K562 (cell line): ENCODE measurements around the gene TXLNG. TPM values are rescaled to one million over a fixed set of nuclear protein-coding genes. Genes with fewer than 3 reads are reported as not detected.
A peak's percentile ranks its signal among the peaks of the same experiment; 100 is the strongest.

Experiments used
- ATAC-seq: fragments of 200-7000 bp; cut with Tn5 transposase; 3 replicates; pipeline ENCODE4 v1.9.1; 2020; ENCODE audit warnings: moderate library complexity
- BruUV-seq: library from RNA; stranded (reverse); fragments of 400-500 nt; replicated peaks from 2 replicates; lab custom pipeline; 2021; lab: Mats Ljungman, UMichigan
- CTCF ChIA-PET: fragments of 300-600 bp; formaldehyde crosslinking; extraction: SDS; loops from one replicate; lab custom pipeline; 2021; ENCODE audit warnings: low intra/inter-chr PET ratio; lab: Yijun Ruan, JAX
- POLR2A ChIA-PET: fragments of 300-600, 350-650 bp; sonication (Branson Sonifier 250); formaldehyde crosslinking; extraction: SDS; loops from one replicate; lab custom pipeline; 2021; ENCODE audit warnings: antibody characterized with exemption, inconsistent platforms; lab: Yijun Ruan, JAX
- DNase-seq, 4 experiments: peaks; one replicate each; pipeline versions ENCODE4 v3.0.0 to v3.0.0-alpha.2; 2011 to 2018; ENCODE audit warnings: low spot score in 3 of 4, mixed read lengths in 3 of 4; ENCODE audit errors: extremely low read depth in 1 of 4
- FAIRE-seq: peaks from 2 replicates; lab custom pipeline; 2011; peaks lifted over from hg19 to GRCh38; lab: Jason Lieb, UNC
- H2AFZ ChIP-seq: 2 replicates; pipeline ENCODE4 v1.6.0; 2011; ENCODE audit warnings: low read depth, low read length, control low read depth, inconsistent platforms
- H3K27ac ChIP-seq: fragments of 200-600 bp; 3 replicates; pipeline ENCODE4 v1.8.0; 2011; ENCODE audit warnings: low read depth, mild to moderate bottlenecking, control low read depth, inconsistent platforms, low read length, moderate library complexity, mixed read lengths; ENCODE audit errors: extremely low read depth
- H3K27me3 ChIP-seq, 2 experiments: fragments of 300-600 bp in 1 of 2; 2 replicates in 1 of 2; 3 replicates in 1 of 2; pipeline versions ENCODE4 v1.6.0 to v1.8.0; 2011; ENCODE audit warnings: inconsistent platforms in 2 of 2, low read length in 2 of 2, mild to moderate bottlenecking in 1 of 2, mixed read lengths in 1 of 2, moderate library complexity in 1 of 2; ENCODE audit not compliant: control insufficient read depth in 2 of 2, insufficient read depth in 2 of 2
- H3K36me3 ChIP-seq: fragments of 300-600 bp; 3 replicates; pipeline ENCODE4 v1.8.0; 2011; ENCODE audit warnings: mild to moderate bottlenecking, low read length, inconsistent platforms; ENCODE audit not compliant: control insufficient read depth, insufficient read depth
- H3K4me1 ChIP-seq, 2 experiments: fragments of 200-600 bp in 1 of 2; replicated peaks in 1 of 2; 2 replicates in 1 of 2; 3 replicates in 1 of 2; pipeline versions ENCODE4 v1.5.1 to v1.8.0; 2011; ENCODE audit warnings: inconsistent platforms in 2 of 2, low read length in 2 of 2, mild to moderate bottlenecking in 1 of 2, mixed read lengths in 1 of 2, moderate library complexity in 1 of 2; ENCODE audit not compliant: control insufficient read depth in 2 of 2, insufficient read depth in 2 of 2
- H3K4me2 ChIP-seq: 2 replicates; pipeline ENCODE4 v1.6.1; 2011; ENCODE audit warnings: low read length, control low read depth, inconsistent platforms, mixed read lengths; ENCODE audit not compliant: insufficient read depth
- H3K4me3 ChIP-seq: fragments of 200-600 bp; sonication (generic), shearing (Covaris generic); 2 replicates; pipeline ENCODE4 v1.5.1; 2016; ENCODE audit warnings: control low read depth, inconsistent platforms
- H3K79me2 ChIP-seq: fragments of 200-600 bp; 3 replicates; pipeline ENCODE4 v1.8.0; 2011; ENCODE audit warnings: low read length, inconsistent platforms; ENCODE audit not compliant: control insufficient read depth, insufficient read depth
- H3K9ac ChIP-seq, 2 experiments: 2 replicates each; pipeline versions ENCODE4 v1.6.0 to v1.6.1; 2011; ENCODE audit warnings: low read depth in 2 of 2, low read length in 2 of 2, control low read depth in 1 of 2, inconsistent platforms in 1 of 2, mild to moderate bottlenecking in 1 of 2, mixed read lengths in 1 of 2; ENCODE audit not compliant: insufficient read depth in 1 of 2
- H3K9me1 ChIP-seq: one replicate; pipeline ENCODE4 v1.6.0; 2011; ENCODE audit warnings: inconsistent platforms, mild to moderate bottlenecking, low read length, moderate library complexity; ENCODE audit not compliant: control insufficient read depth, insufficient read depth
- H3K9me3 ChIP-seq: replicated peaks from 2 replicates; pipeline ENCODE4 v1.5.1; 2011; ENCODE audit warnings: low read depth, low read length, inconsistent platforms; ENCODE audit not compliant: control insufficient read depth, insufficient read depth
- H4K20me1 ChIP-seq: replicated peaks from 2 replicates; pipeline ENCODE4 v1.6.1; 2011; ENCODE audit warnings: low read length, inconsistent platforms, mixed read lengths; ENCODE audit not compliant: control insufficient read depth, insufficient read depth
- ARHGAP35 ChIP-seq: fragments of 450-650 bp; IDR thresholded peaks from 2 replicates; pipeline ENCODE4 v1.6.1; 2018; ENCODE audit not compliant: partially characterized antibody
- ARID2 ChIP-seq: fragments of 450-650 bp; IDR thresholded peaks from 2 replicates; pipeline ENCODE4 v1.6.1; 2017; ENCODE audit warnings: antibody characterized with exemption, mild to moderate bottlenecking
- CC2D1A ChIP-seq: fragments of 450-650 bp; IDR thresholded peaks from 2 replicates; pipeline ENCODE4 v1.6.1; 2017; ENCODE audit warnings: mild to moderate bottlenecking
- CEBPG ChIP-seq, 3 experiments: fragments of 200-800 bp in 1 of 3; sonication (Bioruptor generic) in 1 of 3; sonication (generic) in 1 of 3; formaldehyde crosslinking in 1 of 3; IDR thresholded peaks in 2 of 3; conservative IDR thresholded peaks in 1 of 3; 2 replicates each; pipeline versions ENCODE4 v1.6.1 to v1.8.0; 2016 to 2022; ENCODE audit warnings: missing compliant biosample characterization in 2 of 3, missing genetic modification characterization in 2 of 3, mild to moderate bottlenecking in 1 of 3, missing genetic modification reagents in 1 of 3
- CHD1 ChIP-seq: fragments of 200-600 bp; sonication (generic); IDR thresholded peaks from one replicate; pipeline ENCODE4 v1.6.1; 2012; ENCODE audit warnings: mild to moderate bottlenecking, moderate library complexity, low read length, inconsistent platforms
- FOXJ3 ChIP-seq: sonication (generic); formaldehyde crosslinking; IDR thresholded peaks from 2 replicates; pipeline ENCODE4 v1.4.0; 2020; ENCODE audit warnings: mild to moderate bottlenecking, missing genetic modification reagents
- MAFG ChIP-seq: fragments of 450-650 bp; conservative IDR thresholded peaks from 2 replicates; pipeline ENCODE4 v1.6.1; 2016; ENCODE audit warnings: missing genetic modification characterization, missing compliant biosample characterization
- MYC ChIP-seq, 2 experiments: fragments of 250-450 bp in 1 of 2; sonication (Bioruptor Pico) in 1 of 2; IDR thresholded peaks; 2 replicates each; pipeline versions ENCODE4 v1.5.1 to v1.6.1; 2012 to 2021; ENCODE audit warnings: low read depth in 2 of 2, borderline replicate concordance in 1 of 2, improper control_type of control experiment in 1 of 2, low read length in 1 of 2, mild to moderate bottlenecking in 1 of 2, moderate library complexity in 1 of 2
- NFE2L1 ChIP-seq: fragments of 450-650 bp; IDR thresholded peaks from 2 replicates; pipeline ENCODE4 v1.6.1; 2016; ENCODE audit warnings: missing genetic modification characterization, low read depth, mild to moderate bottlenecking, missing compliant biosample characterization, moderate library complexity, borderline replicate concordance
- NR2C2 ChIP-seq, 2 experiments: fragments of 200-800 bp in 1 of 2; sonication (Bioruptor generic) in 1 of 2; sonication (generic) in 1 of 2; formaldehyde crosslinking in 1 of 2; IDR thresholded peaks; 2 replicates each; pipeline versions ENCODE4 v1.6.1 to v1.8.0; 2016 to 2022; ENCODE audit warnings: mild to moderate bottlenecking in 1 of 2, missing compliant biosample characterization in 1 of 2, missing genetic modification characterization in 1 of 2, missing genetic modification reagents in 1 of 2
- POLR2AphosphoS5 ChIP-seq: IDR thresholded peaks from 2 replicates; pipeline ENCODE4 v1.6.1; 2011; ENCODE audit warnings: mild to moderate bottlenecking, low read depth, low read length, moderate library complexity; ENCODE audit not compliant: control insufficient read depth, insufficient read depth
- TBL1XR1 ChIP-seq, 2 experiments: IDR thresholded peaks; 2 replicates each; pipeline ENCODE4 v1.6.1; 2012; ENCODE audit warnings: improper control_type of control experiment in 2 of 2, low read length in 2 of 2, mild to moderate bottlenecking in 1 of 2
- ZFP1 ChIP-seq: fragments of 450-650 bp; formaldehyde crosslinking; IDR thresholded peaks from 2 replicates; pipeline ENCODE4 v1.4.0; 2020; ENCODE audit warnings: mild to moderate bottlenecking, mixed read lengths
- ZNF282 ChIP-seq: sonication (generic); formaldehyde crosslinking; IDR thresholded peaks from 2 replicates; pipeline ENCODE4 v1.8.1; 2023; ENCODE audit warnings: missing genetic modification reagents
- ZNF398 ChIP-seq: fragments of 250-450 bp; sonication (Bioruptor Pico); IDR thresholded peaks from 2 replicates; pipeline ENCODE4 v1.8.0; 2021; ENCODE audit warnings: moderate library complexity, mild to moderate bottlenecking, inconsistent platforms
- ZNF778 ChIP-seq: fragments of 450-650 bp; formaldehyde crosslinking; IDR thresholded peaks from 2 replicates; pipeline ENCODE4 v1.4.0; 2020; ENCODE audit warnings: mild to moderate bottlenecking, moderate library complexity
- WGBS: fragments of 100-300 bp; shearing (Covaris generic); methylation state at CpG from one replicate; pipeline ENCODE4 v1.1.6; 2016; ENCODE audit warnings: low coverage, mixed read lengths; ENCODE audit not compliant: insufficient coverage; ENCODE audit errors: missing lambda C conversion rate; 5-methylcytosine and 5-hydroxymethylcytosine counted together
- in situ Hi-C: fragments of 300-500 bp; cut with MboI; formaldehyde crosslinking; loops from 4 replicates; pipeline ENCODE4 v1.15.0; 2018; ENCODE audit warnings: inconsistent platforms, mixed read lengths
- intact Hi-C: fragments of 100-400 bp; cut with micrococcal nuclease; formaldehyde crosslinking; loops from 2 replicates; pipeline ENCODE4 v1.14.2; 2022
- polyA plus RNA-seq, 8 experiments: library from polyadenylated mRNA; depleted of rRNA in 4 of 8; stranded (reverse) in 5 of 8; unstranded in 3 of 8; fragments of >200 nt; fragmentation: Nextera tagmentation in 2 of 8; fragmentation: Illumina TruSeq in 1 of 8; extraction: Ambion mirVana in 2 of 8; extraction: Trizol in 1 of 8; gene quantifications; 2 replicates each; pipeline versions ENCODE4 v1.2.1 to v1.2.3, GENCODE V29; 2011 to 2014; ENCODE audit warnings: inconsistent platforms in 1 of 8, missing spikeins in 1 of 8
- total RNA-seq, 7 experiments: library from RNA; depleted of rRNA in 6 of 7; stranded (reverse); fragments of >200 nt in 6 of 7; fragmentation: Illumina TruSeq in 2 of 7; extraction: Trizol in 2 of 7; gene quantifications; 2 replicates each; pipeline versions ENCODE4 v1.2.1 to v1.2.3, GENCODE V29; 2011 to 2021; ENCODE audit warnings: low replicate concordance in 1 of 7
- TF ChIP-seq, protein P1 (sequence below): sonication (generic); formaldehyde crosslinking; IDR thresholded peaks from 2 replicates; pipeline ENCODE4 v1.8.1; 2022; ENCODE audit warnings: missing genetic modification reagents

The TXLNG gene
- total and polyA plus RNA-seq, 9 of the 15 experiments (the other 6 are each of a cell fraction or from before 2014, with no cell fraction given): 13.1 to 47.0 (median 31.6) TPM

- TF ChIP-seq TBL1XR1 (IDR thresholded peaks at IDR 0.05; ENCODE audit: low read length in 2 of 2) (no peak), ZFP1 (CRISPR knock-in tag) (no peak), MYC (IDR thresholded peaks at IDR 0.05; ENCODE audit: low read depth, low read length) (peak; percentile 33; the same call in 1 of the 2 replicates), MYC (CRISPR knock-in tag; IDR thresholded peaks at IDR 0.05; ENCODE audit: borderline replicate concordance, low read depth) (no peak), ARHGAP35 (no peak)
Observed at GRCh38 chrX:16788477-16788876, 2.2 kb downstream of the TXLNG start (continued).

GRCh38 chrX:16796298-16796697 lies 10.0 kb downstream of the TXLNG start:
- Histone ChIP-seq H4K20me1 (no peaks in the 10 kb centered on the region), H3K4me3 (no peak overlapping the region), H3K27ac (no peak overlapping the region), H3K9ac (no peak overlapping the region), H2AFZ (no peak overlapping the region), H3K4me2 (no peak overlapping the region), H3K36me3 (peaks cover 67% of the 10 kb centered on the region), H3K4me1 (no peaks in the 10 kb centered on the region; a peak in 2 of 5 replicates), H3K79me2 (peaks cover 83% of the 10 kb centered on the region), H3K9me3 (no peaks in the 10 kb centered on the region), H3K27me3 (no peaks in the 10 kb centered on the region), H3K9me1 (no peaks in the 10 kb centered on the region)
- FAIRE-seq (no peak), DNase-seq (no peak), ATAC-seq (no peak)
- CTCF ChIA-PET: no interaction called here
- POLR2A ChIA-PET: interaction anchor here (3.1 kb wide), 1 partner anchor 12 kb away, joined by 15 read pairs; no protein-coding TSS in a partner anchor
- BruUV-seq: no TSS peak
- intact Hi-C loops (no loop called here), in situ Hi-C loops (no loop called here)
- WGBS: 65% methylated on average over 4 of the region's 4 CpGs
- TF ChIP-seq ZNF778 (CRISPR knock-in tag) (no peak), POLR2AphosphoS5 (no peak), NR2C2 (CRISPR knock-in tag; IDR thresholded peaks at IDR 0.05) (no peak), NR2C2 (tag; IDR thresholded peaks at IDR 0.05) (no peak), NFE2L1 (no peak), CHD1 (no peak), MAFG (tag) (no peak), CEBPG (CRISPR knock-in tag; IDR thresholded peaks at IDR 0.05) (no peak), CEBPG (tag; conservative IDR thresholded peaks at IDR 0.05 in 1 of 2, IDR thresholded peaks at IDR 0.05 in 1 of 2) (no peak), ZNF282 (no peak), ARID2 (no peak), FOXJ3 (CRISPR knock-in tag) (no peak), CC2D1A (no peak), ZNF398 (CRISPR knock-in tag) (no peak)
- TF ChIP-seq, protein P1, sequence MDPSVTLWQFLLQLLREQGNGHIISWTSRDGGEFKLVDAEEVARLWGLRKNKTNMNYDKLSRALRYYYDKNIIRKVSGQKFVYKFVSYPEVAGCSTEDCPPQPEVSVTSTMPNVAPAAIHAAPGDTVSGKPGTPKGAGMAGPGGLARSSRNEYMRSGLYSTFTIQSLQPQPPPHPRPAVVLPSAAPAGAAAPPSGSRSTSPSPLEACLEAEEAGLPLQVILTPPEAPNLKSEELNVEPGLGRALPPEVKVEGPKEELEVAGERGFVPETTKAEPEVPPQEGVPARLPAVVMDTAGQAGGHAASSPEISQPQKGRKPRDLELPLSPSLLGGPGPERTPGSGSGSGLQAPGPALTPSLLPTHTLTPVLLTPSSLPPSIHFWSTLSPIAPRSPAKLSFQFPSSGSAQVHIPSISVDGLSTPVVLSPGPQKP (CRISPR knock-in tag): no peak
